Umbilical cord (tissue), 2 donors: ENCODE measurements around the gene GRPEL2. TPM values are rescaled to one million over a fixed set of nuclear protein-coding genes. Genes with fewer than 3 reads are reported as not detected.
A peak's percentile ranks its signal among the peaks of the same experiment; 100 is the strongest.

Source experiments
- DNase-seq: peaks from one replicate; pipeline ENCODE4 v3.0.0-alpha.2; 2015; ENCODE audit warnings: low spot score
- total RNA-seq: library from RNA; depleted of rRNA; stranded (reverse); fragments of >200 nt; gene quantifications from one replicate; pipeline ENCODE4 v1.2.3, GENCODE V29; 2014; ENCODE audit warnings: low replicate concordance; ENCODE audit not compliant: insufficient read depth

Gene GRPEL2
- 14.9 TPM for total RNA-seq

DNA sequence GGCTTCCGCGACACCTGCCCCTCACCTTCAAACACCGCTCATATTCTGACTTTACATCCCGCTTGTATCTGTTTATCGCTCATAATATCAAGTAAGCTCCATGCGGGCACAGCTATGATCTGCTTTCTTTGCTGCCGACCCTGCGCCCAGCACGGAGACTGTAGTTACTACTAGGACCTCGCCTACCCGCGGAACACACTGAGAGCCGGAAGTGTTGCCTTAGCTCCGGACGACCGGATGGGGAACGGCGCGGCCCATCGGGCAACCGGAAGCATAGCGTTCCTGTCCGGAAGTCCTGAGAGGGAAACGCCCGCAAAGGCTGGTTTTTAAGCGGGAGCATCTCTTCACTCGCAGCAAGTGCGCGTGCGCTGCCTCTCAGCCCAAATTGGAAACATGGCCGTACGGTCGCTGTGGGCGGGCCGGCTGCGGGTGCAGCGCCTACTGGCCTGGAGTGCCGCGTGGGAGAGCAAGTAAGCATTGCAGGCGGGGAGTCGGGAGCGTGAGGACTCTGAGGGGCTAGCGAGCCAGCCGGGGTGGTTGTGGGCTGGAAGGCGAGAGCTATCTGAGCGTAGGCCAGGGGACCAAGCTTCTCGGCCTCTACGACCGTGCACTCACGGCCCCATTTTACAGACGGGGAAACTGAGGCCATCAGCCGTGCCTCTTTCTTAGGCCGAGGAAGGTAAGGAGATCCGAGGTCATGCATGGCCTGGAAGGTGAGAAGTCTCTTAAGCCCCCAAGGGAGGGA, at the start of gene GRPEL2:
Gene GRPEL2, plus strand, starts transcription at position 353 of the 745 bp plus-strand sequence. Its CDS starts 41 bp downstream, at position 394.
- DNase-seq: peak; percentile 99

- peak; percentile 76 for DNase-seq
Measured at GRCh38 chr5:149297340-149298025, 47.8 kb upstream of the GRPEL2 start.

GRCh38 chr5:149298163-149298562, 47.1 kb upstream of the GRPEL2 start:
- DNase-seq: no peak

DNA sequence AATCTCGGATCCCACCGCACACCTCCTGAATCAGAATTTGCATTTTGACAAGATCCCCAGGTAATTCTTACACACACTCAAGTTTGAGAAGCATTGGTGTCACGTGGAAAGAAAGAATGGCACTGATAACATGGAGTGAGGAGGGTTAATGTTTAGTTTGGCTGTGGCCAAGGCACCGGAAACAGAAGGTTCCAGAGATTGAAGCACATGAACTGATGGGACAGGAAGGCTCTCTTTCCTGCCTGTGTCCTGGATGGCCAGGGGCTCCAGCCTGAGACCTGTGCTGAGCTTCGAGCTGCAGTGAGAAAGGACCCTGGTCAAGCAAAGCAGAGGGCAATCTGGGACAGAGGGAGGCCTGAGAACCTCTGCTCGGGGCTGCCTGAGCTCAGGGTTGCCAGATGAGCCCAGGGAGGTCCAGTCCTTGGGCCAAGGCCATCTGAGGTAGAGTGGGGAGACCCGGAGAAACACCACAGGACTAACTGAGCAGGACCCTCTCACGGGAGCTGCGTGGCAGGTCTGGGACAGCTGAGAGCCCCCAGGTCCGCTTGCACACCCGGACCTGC, 46.4 kb upstream of the GRPEL2 start:
- no peak for DNase-seq

DNA sequence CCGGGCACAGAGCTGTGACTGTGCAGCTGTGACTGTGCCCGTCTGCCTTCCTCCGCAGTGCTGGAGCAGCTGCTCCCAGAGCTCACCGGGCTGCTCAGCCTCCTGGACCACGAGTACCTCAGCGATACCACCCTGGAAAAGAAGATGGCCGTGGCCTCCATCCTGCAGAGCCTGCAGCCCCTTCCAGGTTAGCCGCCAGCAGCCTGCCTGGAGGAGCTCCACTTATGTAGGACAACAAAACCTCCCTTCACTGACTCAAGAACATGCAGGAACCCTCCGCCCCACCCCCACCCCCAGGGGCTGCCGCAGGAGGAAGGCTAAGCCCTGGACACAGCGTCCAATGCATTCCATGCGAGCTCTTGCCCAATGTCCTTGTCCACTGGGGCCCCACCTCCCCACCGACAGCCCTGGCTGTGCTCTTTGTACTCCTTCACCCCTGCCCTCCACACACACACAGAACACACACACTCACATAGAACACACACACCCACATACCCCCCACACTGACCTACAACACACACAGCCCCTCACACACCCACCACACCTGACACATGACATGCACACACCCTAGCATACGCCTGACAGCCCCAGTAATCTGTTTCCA, 45.7 kb upstream of the GRPEL2 start:
- DNase-seq: no peak

- no peak for DNase-seq
Measured at GRCh38 chr5:149300441-149300840, 44.9 kb upstream of the GRPEL2 start.

DNA sequence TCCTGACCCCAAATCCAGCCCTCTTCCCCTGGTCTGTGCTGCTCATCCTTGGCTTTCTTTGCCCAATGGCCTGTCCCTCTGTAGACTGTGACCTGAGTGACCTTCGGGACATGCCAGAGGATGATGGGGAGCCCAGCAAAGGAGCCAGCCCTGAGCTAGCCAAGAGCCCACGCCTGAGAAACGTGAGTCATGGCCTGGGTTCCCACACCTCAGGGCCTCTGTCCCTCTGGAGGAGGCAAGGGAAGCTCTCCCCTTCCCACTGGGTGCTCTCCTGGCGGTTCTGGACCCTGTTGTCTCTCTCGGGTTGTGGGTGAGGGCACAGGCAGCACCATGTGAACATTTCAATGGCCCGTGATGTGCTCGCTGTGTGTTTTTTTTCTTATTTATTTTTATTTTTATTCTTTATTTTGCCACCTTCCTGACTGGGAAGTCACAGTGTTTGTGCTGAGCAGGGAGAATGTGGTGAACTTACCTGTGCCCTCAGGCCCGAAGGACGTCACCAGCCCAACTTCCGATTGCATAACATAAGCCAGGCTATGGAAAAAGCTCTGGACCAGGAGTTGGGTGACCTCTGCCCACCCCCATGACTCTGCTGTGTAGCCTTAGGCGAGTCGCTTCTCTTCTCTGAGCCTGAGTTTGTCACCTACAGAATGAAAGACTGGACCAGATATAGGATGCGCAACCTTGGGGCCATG, 44.1 kb upstream of the GRPEL2 start:
- no peak for DNase-seq

GRCh38 chr5:149301744-149302380, 43.4 kb upstream of the GRPEL2 start:
- DNase-seq: no peak

- no peak for DNase-seq
Measured at GRCh38 chr5:149302641-149303040, 42.7 kb upstream of the GRPEL2 start.

- DNase-seq: no peak
Measured at GRCh38 chr5:149303210-149303609, 42.1 kb upstream of the GRPEL2 start.

- DNase-seq: no peak
Measured at GRCh38 chr5:149304195-149305078, 40.9 kb upstream of the GRPEL2 start.

GRCh38 chr5:149309354-149309753, 35.9 kb upstream of the GRPEL2 start:
- DNase-seq: no peak

DNA sequence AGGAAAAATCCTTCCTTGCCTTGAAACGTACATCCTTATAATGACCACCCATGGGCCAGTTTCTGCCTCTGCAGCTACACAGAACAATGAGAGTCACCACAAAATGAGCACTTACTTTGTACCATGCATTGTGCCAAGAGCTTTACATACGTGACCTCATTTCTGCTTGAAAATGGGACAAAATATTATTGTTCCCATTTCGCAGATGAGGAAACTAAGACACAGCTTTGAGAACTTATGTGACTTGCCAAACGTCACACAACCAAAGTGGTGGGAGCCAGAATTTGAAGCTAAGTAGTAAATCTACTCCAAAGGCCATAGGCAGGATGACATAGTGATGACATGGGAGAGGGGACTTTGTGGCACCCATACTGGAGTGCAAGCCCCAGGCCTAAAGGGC, 34.8 kb upstream of the GRPEL2 start:
- DNase-seq: no peak

- peak; percentile 47 for DNase-seq
Measured at GRCh38 chr5:149310947-149311658, 34.2 kb upstream of the GRPEL2 start.

DNA sequence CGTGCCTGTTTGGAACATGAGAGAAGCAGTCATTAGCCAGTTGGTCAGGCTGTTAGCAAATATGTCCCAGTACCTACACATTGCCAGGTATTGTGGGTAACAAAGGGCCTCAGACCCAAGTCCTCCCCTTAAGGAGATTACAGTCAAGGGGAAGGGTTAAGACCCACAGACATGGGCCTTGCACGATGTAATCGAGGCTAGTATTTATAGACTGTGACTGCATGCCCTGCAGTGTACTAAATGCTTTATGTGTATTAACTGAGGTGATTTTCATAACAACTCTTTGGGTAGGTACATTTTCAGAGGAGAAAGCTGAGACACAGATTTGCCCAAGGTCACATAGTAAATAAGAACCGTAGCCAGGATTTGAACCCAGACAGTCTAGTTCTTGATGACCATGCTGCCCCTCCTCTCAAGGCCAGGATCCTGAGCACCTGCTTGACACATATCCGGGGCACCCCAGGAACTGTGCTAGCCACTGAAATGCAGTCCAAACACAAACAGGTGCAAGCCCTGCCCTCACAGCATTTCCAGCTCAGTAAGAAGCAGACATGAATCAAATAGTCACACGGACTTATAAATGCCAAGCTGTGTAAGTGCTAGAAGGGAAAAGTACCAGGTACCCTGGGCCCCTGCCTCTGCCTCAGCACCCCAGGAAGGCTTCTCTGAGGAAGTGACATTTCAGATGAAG, 32.0 kb upstream of the GRPEL2 start:
- no peak for DNase-seq

DNA sequence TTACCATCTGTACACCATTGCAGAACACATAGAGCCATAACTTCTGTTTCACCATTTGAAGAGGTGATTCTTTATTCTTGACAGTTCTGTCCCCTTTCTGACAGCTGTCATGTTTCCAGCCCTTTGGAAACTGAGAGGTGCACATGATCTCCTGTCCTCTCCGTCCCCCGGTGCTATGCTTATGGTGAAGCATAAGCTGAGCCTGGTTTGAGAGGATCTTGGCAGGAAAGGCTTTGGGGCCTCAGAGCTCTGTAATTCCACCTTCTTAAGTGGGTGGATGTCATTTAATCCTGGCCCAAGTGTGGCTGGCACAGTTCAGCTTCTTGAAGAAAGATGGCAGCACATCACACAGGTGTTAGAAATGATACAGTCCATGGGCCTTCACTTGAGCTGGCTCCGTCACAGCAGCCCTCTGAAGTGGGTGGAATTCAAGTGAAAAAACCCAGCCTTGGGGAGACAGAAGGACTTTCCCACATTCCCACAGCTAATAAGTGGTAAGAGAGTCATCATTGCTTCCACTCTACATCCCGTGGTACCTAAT, 30.7 kb upstream of the GRPEL2 start:
- DNase-seq: no peak

DNA sequence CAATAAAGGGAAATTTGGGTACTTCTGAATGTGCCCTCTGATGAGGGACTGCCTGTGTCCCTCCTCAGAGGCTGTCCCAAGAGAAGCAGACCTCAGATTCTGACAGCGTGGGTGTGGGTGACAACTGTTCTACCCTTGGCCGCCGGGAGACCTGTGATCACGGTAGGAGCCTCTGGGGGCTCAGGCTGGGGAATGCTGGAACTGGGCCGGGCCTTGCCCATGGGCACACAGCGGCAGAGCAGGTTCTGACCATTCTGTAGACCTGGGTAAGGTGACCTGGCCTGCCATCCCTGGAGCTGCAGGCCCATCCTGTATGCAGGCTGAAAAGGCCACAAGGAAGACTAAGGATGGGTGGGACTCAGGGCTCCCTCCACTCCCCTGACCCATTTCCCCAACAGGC, 29.5 kb upstream of the GRPEL2 start:
- DNase-seq: no peak

DNA sequence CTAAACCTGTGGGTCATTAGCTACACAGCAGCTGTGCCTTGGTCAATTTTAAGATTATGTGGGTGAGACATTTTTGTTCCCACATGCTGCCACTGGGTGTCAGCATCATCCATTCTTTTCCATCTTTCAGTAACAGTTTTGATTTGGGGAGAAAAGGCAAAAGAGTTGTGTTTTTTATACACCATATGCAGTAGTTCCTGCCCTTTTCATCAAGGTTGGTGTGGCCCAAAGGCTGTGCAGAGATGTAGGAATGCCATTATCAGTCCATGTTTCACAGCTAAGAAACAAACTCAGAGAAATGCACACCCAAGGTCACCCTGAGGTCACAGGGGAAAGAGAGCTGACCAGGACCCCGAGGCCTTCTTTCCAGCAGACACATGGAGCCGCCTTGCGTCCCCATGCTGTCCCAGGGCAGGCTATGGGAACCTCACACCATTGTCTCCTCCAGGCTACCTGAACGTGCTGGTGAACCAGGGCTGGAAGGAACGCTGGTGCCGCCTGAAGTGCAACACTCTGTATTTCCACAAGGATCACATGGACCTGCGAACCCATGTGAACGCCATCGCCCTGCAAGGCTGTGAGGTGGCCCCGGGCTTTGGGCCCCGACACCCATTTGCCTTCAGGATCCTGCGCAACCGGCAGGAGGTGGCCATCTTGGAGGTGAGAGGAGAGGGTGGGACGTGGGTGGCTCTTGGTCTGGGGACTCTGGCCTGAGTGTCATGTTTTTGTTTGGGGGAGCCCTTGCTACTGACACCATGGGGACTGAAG, 27.8 kb upstream of the GRPEL2 start:
- DNase-seq: peak; percentile 61
